ENCODE data around the gene ITGAE.
A peak's percentile ranks its signal among the peaks of the same experiment; 100 is the strongest.

ITGAE gene

DNA sequence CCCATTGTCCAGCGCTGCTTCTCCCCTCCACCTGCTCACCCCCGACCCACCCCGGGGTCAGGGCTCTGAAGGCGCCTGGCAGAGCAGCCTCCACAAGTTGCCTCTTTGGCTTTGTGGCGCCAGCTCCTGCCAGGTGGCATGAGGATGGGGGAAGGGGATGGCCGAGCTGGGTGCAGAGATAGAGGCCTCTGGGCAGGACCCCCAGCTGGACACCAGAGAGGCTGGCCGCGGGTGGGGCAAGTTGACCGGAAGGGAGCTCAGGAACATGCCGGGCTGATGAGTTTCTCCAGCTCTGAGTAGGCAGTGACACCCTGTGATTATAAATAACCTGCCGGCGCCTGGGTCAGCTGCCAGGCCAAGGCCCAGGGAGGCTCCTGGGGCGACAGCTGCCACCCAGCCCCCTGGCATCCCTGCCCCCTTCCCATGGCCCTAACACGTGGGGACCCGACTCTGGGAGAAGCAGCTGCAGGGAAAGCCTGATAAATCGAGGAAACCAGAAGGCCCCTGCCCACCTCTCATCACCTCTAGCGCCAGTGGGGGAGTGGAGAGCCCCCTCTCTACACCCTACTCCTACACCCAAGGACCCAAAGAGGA is 105.8 kb downstream of the ITGAE start:
- Histone ChIP-seq H3K79me2 (peaks cover 10% of the 10 kb centered on the region), H3K4me2 (ENCODE audit: low read length) (peak overlapping the region; percentile 92), H3K9ac (peak overlapping the region; percentile 15), H3K27me3 (ENCODE audit: control insufficient read depth, insufficient read depth, low read length) (no peaks in the 10 kb centered on the region), H2AFZ (peak overlapping the region; percentile 89), H3K4me1 (peaks cover 3% of the 10 kb centered on the region), H3K27ac (no peak overlapping the region), H3K36me3 (ENCODE audit: control insufficient read depth, insufficient read depth, low read length) (no peaks in the 10 kb centered on the region), H3K9me3 (ENCODE audit: control insufficient read depth, low read length) (no peaks in the 10 kb centered on the region), H3K4me3 (ENCODE audit: low read depth, low read length) (peak overlapping the region; percentile 44)
- TF ChIP-seq, protein P1, sequence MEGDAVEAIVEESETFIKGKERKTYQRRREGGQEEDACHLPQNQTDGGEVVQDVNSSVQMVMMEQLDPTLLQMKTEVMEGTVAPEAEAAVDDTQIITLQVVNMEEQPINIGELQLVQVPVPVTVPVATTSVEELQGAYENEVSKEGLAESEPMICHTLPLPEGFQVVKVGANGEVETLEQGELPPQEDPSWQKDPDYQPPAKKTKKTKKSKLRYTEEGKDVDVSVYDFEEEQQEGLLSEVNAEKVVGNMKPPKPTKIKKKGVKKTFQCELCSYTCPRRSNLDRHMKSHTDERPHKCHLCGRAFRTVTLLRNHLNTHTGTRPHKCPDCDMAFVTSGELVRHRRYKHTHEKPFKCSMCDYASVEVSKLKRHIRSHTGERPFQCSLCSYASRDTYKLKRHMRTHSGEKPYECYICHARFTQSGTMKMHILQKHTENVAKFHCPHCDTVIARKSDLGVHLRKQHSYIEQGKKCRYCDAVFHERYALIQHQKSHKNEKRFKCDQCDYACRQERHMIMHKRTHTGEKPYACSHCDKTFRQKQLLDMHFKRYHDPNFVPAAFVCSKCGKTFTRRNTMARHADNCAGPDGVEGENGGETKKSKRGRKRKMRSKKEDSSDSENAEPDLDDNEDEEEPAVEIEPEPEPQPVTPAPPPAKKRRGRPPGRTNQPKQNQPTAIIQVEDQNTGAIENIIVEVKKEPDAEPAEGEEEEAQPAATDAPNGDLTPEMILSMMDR (IDR thresholded peaks at IDR 0.05), result no peak

DNA sequence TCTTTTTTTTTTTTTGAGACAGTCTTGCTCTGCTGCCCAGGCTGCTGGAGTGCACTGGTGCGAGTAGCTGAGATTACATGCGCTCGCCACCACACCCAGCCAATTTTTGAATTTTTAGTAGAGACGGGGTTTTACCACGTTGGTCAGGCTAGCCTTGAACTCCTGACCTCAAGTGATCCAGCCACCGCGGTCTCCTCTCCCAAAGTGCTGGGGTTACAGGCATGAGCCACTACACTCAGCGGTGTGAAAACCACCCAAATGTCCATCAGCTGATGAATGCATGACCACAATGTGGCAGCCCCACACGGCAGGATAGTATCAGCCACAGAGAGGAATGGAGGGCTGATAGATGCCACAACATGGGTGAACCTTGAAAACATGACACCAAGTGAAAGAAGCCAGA is 107.2 kb downstream of the ITGAE start:
- H3K4me3 ChIP-seq (ENCODE audit: low read depth, low read length), result no peak overlapping the region
- H2AFZ ChIP-seq, result no peak overlapping the region
- H3K4me1 ChIP-seq, result peaks cover 3% of the 10 kb centered on the region
- H3K79me2 ChIP-seq, result peaks cover 10% of the 10 kb centered on the region
- no peaks in the 10 kb centered on the region for H3K36me3 ChIP-seq (ENCODE audit: control insufficient read depth, insufficient read depth, low read length)
- H3K9ac ChIP-seq, result no peak overlapping the region
- H3K27me3 ChIP-seq (ENCODE audit: control insufficient read depth, insufficient read depth, low read length), result no peaks in the 10 kb centered on the region
- H3K9me3 ChIP-seq (ENCODE audit: control insufficient read depth, low read length), result no peaks in the 10 kb centered on the region
- TF ChIP-seq, protein P1 (IDR thresholded peaks at IDR 0.05), result no peak
- H3K4me2 ChIP-seq (ENCODE audit: low read length), result no peak overlapping the region
- no peak overlapping the region for H3K27ac ChIP-seq

DNA sequence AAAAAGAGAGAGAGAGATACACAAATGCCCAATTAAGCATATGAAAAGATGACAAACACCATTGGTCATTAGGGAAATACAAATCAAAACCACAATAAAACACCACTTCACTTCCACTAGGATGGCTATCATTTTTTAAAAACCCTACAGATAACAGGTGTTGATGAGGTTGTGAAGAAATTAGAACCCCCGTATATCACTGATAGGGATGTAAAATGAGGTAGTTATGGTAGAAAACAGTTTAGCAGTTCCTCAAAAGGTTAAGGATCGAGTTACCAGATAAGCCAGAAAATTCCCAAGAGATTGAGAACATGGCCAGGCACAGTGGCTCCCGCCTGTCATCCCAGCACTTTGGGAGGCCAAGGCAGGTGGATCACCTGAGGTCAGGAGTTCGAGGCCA is 107.8 kb downstream of the ITGAE start:
- TF ChIP-seq, protein P1 (IDR thresholded peaks at IDR 0.05), result no peak
- H3K27me3 ChIP-seq (ENCODE audit: control insufficient read depth, insufficient read depth, low read length), result no peaks in the 10 kb centered on the region
- H3K9ac ChIP-seq, result no peak overlapping the region
- H3K27ac ChIP-seq, result no peak overlapping the region
- H3K9me3 ChIP-seq (ENCODE audit: control insufficient read depth, low read length), result no peaks in the 10 kb centered on the region
- no peaks in the 10 kb centered on the region for H3K36me3 ChIP-seq (ENCODE audit: control insufficient read depth, insufficient read depth, low read length)
- no peak overlapping the region for H2AFZ ChIP-seq
- no peak overlapping the region for H3K4me3 ChIP-seq (ENCODE audit: low read depth, low read length)
- H3K79me2 ChIP-seq, result peaks cover 10% of the 10 kb centered on the region
- peaks cover 3% of the 10 kb centered on the region for H3K4me1 ChIP-seq
- H3K4me2 ChIP-seq (ENCODE audit: low read length), result no peak overlapping the region

DNA sequence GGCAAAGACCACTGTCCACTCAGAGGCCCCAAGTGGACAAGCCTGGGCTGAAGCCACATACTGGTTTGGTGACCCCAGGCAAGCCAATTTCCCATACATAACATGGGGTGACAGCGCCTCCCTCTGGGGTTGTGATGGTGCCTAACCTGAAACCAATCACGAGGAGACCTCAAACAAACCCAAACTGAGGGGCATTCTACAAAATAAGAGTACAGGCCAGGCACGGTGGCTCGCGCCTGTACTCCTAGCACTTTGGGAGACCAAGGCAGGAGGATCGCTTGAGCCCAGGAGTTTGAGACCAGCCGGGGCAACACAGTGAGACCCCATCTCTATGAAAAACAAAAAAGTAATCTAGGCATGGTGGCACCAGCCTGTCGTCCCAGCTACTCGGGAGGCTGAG is 108.6 kb downstream of the ITGAE start:
- H3K27me3 ChIP-seq (ENCODE audit: control insufficient read depth, insufficient read depth, low read length), result no peaks in the 10 kb centered on the region

More for the DNA sequence above, 108.6 kb downstream of the ITGAE start:
- H3K9me3 ChIP-seq (ENCODE audit: control insufficient read depth, low read length), result no peaks in the 10 kb centered on the region
- H3K27ac ChIP-seq, result no peak overlapping the region
- no peak overlapping the region for H2AFZ ChIP-seq
- H3K4me1 ChIP-seq, result peaks cover 3% of the 10 kb centered on the region
- H3K4me2 ChIP-seq (ENCODE audit: low read length), result no peak overlapping the region
- TF ChIP-seq, protein P1 (IDR thresholded peaks at IDR 0.05), result no peak
- H3K9ac ChIP-seq, result no peak overlapping the region
- no peaks in the 10 kb centered on the region for H3K36me3 ChIP-seq (ENCODE audit: control insufficient read depth, insufficient read depth, low read length)
- H3K79me2 ChIP-seq, result peaks cover 10% of the 10 kb centered on the region
- no peak overlapping the region for H3K4me3 ChIP-seq (ENCODE audit: low read depth, low read length)
